Heart left ventricle (tissue), 16 donors: ENCODE data around the gene SCYL1. TPM values are rescaled to one million over a fixed set of nuclear protein-coding genes. Genes with fewer than 3 reads are reported as not detected.
A peak's percentile ranks its signal among the peaks of the same experiment; 100 is the strongest.

Experiments
- ATAC-seq, 4 donors: fragments of 200-7000 bp; cut with Tn5 transposase; one replicate each; pipeline ENCODE4 v1.9.1; 2020 to 2022; ENCODE audit warnings: moderate library complexity in 4 of 4, mild to moderate bottlenecking in 3 of 4, moderate number of reproducible peaks in 1 of 4
- DNase-seq, 5 donors: peaks; one replicate each; pipeline ENCODE4 v3.0.0-alpha.2; 2020
- H3K27ac ChIP-seq, 12 donors: fragments of 200-600 bp; sonication (generic) in 4 of 12; one replicate each; pipeline versions ENCODE4 v1.5.0 to v1.8.0; 2016 to 2022; ENCODE audit warnings: mild to moderate bottlenecking in 2 of 12
- H3K27me3 ChIP-seq, 9 donors: fragments of 200-600 bp; sonication (generic) in 2 of 9; one replicate each; pipeline versions ENCODE4 v1.5.1 to v1.8.0; 2016 to 2022; ENCODE audit warnings: mild to moderate bottlenecking in 3 of 9
- H3K36me3 ChIP-seq, 9 donors: fragments of 200-600 bp; sonication (generic) in 2 of 9; one replicate each; pipeline versions ENCODE4 v1.5.0 to v1.8.0; 2018 to 2022; ENCODE audit warnings: mild to moderate bottlenecking in 2 of 9
- H3K4me1 ChIP-seq, 12 donors: fragments of 200-600 bp; sonication (generic) in 4 of 12; one replicate each; pipeline versions ENCODE4 v1.5.0 to v1.8.0; 2016 to 2022; ENCODE audit warnings: mild to moderate bottlenecking in 3 of 12
- H3K4me3 ChIP-seq, 12 donors: fragments of 200-600 bp; sonication (generic) in 4 of 12; one replicate each; pipeline versions ENCODE4 v1.5.0 to v1.8.0; 2017 to 2022; ENCODE audit warnings: mild to moderate bottlenecking in 9 of 12, moderate library complexity in 4 of 12
- H3K9me3 ChIP-seq, 12 donors: fragments of 200-600 bp; sonication (generic) in 4 of 12; one replicate each; pipeline versions ENCODE4 v1.5.0 to v1.8.0; 2016 to 2022; ENCODE audit warnings: mild to moderate bottlenecking in 1 of 12
- CTCF ChIP-seq, 12 donors: fragments of 200-600 bp; sonication (generic) in 4 of 12; IDR thresholded peaks; one replicate each; pipeline versions ENCODE4 v1.5.0 to v1.8.0; 2018 to 2022; ENCODE audit warnings: antibody characterized with exemption in 12 of 12, mild to moderate bottlenecking in 5 of 12
- POLR2A ChIP-seq, 2 donors: fragments of 450-650 bp; IDR thresholded peaks; one replicate each; pipeline ENCODE4 v1.6.1; 2017; ENCODE audit warnings: antibody characterized with exemption in 2 of 2, mild to moderate bottlenecking in 2 of 2, moderate library complexity in 2 of 2
- WGBS, 4 donors: extraction: QIAGEN DNeasy Blood & Tissue Kit in 2 of 4; methylation state at CpG; one replicate each; pipeline versions ENCODE4 v1.1.5 to v1.1.7; 2013 to 2018; 5-methylcytosine and 5-hydroxymethylcytosine counted together
- intact Hi-C, 10 donors: fragments of 100-400 bp; cut with DNase I; formaldehyde crosslinking; loops; one replicate each; pipeline versions ENCODE4 v1.11.1 to v1.14.2; 2022
- polyA plus RNA-seq, 2 donors: library from polyadenylated mRNA; stranded (reverse); fragments of 200-250 nt; gene quantifications; one replicate each; pipeline ENCODE4 v1.2.3, GENCODE V29; 2013
- total RNA-seq, 9 donors: library from RNA; depleted of rRNA in 2 of 9; stranded (reverse); fragments of >200 nt in 2 of 9; fragmentation: NEBNext Ultra II Directional in 3 of 9; extraction: Animal tissue kit (Norgen Biotek cat#: 25700) in 3 of 9; gene quantifications; one replicate each; pipeline versions ENCODE4 v1.1.0 to v1.2.4, GENCODE V29; 2016 to 2023
- donor health status: ischemic (EF 13 %, LVEDD 7.1; RV severe dilation, severe dysfunction).
- donor health status: healthy with polysubstance abuse.
- donor health status: DM: no; HTN: yes; CAD: no.
- donor health status: DM: no; HTN: no; CAD: no.
- donor health status: ischemic (EF 25% LVEDD 6.9; RV normal size, moderate dysfunction).
- donor health status: ischemic (EF 25% LVEDD 5.7; RV mildly dilated, moderate dysfunction).
- donor health status: healthy.
- donor health status: DM: yes; HTN: yes; CAD: no.
- donor health status: ischemic (EF 35%, LVEDD 5.7; RV mildly dilated, moderate dysfunction).
- donor health status: nonischemic (EF 11% LVEDD 7.7; RV severe dilation, severe dysfunction).
- donor health status: DM: yes; HTN: yes; CAD: no.
- donor health status: PGD.
- donor health status: ischemic (EF 29% LVEDD 5.4; RV normal size, mild dysfunction).
- donor health status: nonischemic (EF 23%, LVEDD 6.1; RV moderate dilation, normal function).

SCYL1 gene
- total and polyA plus RNA-seq, 11 donors, result 51.6 to 135 (median 64.2) TPM

DNA sequence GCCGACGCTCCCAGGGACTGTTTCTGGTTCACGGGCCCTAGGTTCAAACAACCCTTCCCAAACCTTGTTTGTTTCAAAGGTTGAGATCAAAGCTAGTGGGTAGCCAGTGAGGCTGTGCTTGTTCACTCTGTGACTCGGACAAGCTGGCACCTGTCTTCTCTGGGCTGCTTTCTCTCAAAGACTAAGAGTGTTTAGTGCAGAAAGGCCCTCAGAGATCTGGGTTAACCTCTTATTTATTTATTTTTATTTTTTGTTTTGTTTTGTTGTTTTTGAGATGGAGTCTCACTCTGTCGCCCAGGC is 39.0 kb upstream of the SCYL1 start:
- intact Hi-C loops, result no loop called here
- H3K9me3 ChIP-seq, result no peaks in the 10 kb centered on the region
- no peak for DNase-seq
- TF ChIP-seq CTCF (IDR thresholded peaks at IDR 0.05) (no peak), POLR2A (IDR thresholded peaks at IDR 0.05) (no peak)
- 61 to 68% (median 65%) methylated on average over 5 of the region's 5 CpGs for WGBS, 4 donors
- H3K4me3 ChIP-seq, result no peak overlapping the region
- no peak for ATAC-seq
- H3K4me1 ChIP-seq, result peaks cover 25 to 69% (median 61%) of the 10 kb centered on the region in 12 donors
- H3K27me3 ChIP-seq, result no peaks in the 10 kb centered on the region
- H3K36me3 ChIP-seq, result no peaks in the 10 kb centered on the region
- peak overlapping the region; percentile 18 to 100 (median 98) for H3K27ac ChIP-seq

DNA sequence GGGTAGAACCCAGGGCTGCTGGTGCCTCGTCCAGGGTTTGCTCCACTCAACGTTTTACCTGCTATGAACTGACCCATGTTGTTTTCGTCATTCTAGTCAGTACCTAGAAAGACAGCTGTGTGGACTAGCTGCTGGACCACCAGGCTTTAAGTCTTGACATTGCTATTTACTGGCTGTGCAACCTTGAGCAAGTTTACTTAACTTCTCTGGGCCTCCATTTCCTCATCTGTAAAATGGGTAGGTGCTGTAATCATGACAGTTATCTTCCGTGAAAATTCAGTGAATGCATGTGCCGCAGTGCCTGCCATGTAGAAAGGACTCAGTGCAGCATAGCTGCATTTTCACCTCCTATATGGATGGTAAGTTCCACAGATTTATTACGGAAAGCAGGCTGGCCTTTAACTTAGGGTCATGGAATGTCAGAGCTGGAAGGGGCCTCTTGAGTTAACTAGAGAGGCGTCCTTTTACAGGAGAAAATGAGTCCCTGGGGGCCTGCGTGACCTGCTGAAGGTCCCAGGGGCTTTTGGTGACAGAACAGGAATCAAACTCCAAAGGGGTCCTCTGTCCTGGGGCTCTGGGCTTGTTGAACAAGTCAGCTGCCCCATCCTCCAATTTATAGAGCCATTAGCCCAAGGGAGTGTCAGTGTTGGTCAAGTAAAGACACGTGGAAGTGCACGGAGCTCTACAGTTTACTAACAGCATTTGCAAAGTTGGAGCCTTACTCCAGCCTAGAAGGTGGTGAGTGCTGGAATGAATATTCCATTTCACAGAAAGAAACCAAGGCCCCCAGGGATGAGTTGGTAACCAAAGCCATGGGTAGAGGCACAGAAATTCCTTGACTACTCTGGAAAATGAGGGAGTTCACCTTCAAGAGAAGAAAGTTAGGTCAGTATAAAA is 38.1 kb upstream of the SCYL1 start:
- WGBS, 4 donors, result 65 to 70% (median 68%) methylated on average over 10 of the region's 10 CpGs
- Histone ChIP-seq H3K27me3 (no peaks in the 10 kb centered on the region), H3K4me1 (peaks cover 31 to 70% (median 62%) of the 10 kb centered on the region in 12 donors), H3K36me3 (no peaks in the 10 kb centered on the region), H3K4me3 (no peak overlapping the region), H3K27ac (peak overlapping the region; percentile 90 to 100 (median 99)), H3K9me3 (no peaks in the 10 kb centered on the region)
- intact Hi-C loops, result no loop called here
- no peak for ATAC-seq
- TF ChIP-seq CTCF (IDR thresholded peaks at IDR 0.05) (no peak), POLR2A (IDR thresholded peaks at IDR 0.05) (no peak)
- no peak for DNase-seq

GRCh38 chr11:65487467-65488272 is 37.2 kb upstream of the SCYL1 start:
- Histone ChIP-seq H3K27ac (peak overlapping the region; percentile 90 to 100 (median 99)), H3K27me3 (no peaks in the 10 kb centered on the region), H3K9me3 (no peaks in the 10 kb centered on the region), H3K36me3 (no peaks in the 10 kb centered on the region), H3K4me3 (peak overlapping the region in 10 of 12 donors; percentile 0 to 41 (median 28)), H3K4me1 (peaks cover 37 to 78% (median 70%) of the 10 kb centered on the region in 12 donors)
- intact Hi-C loops, result no loop called here
- ATAC-seq (peak; percentile 81 to 94 (median 89)), DNase-seq (peak; percentile 95 to 100 (median 99))
- peak in 1 of 12 donors; percentile 12 for TF ChIP-seq CTCF (IDR thresholded peaks at IDR 0.05)
- peak in 1 of 2 donors; percentile 57 for TF ChIP-seq POLR2A (IDR thresholded peaks at IDR 0.05)
- WGBS, 4 donors, result 2 to 8% (median 6%) methylated on average over 17 of the region's 17 CpGs
